Cardiac muscle cell (in vitro differentiated cells and primary cell): ENCODE results near the gene ZNF814. TPM values are rescaled to one million over a fixed set of nuclear protein-coding genes. Genes with fewer than 3 reads are reported as not detected.
A peak's percentile ranks its signal among the peaks of the same experiment; 100 is the strongest.
"Not testable (repeated sequence)": the region's sequence is repeated elsewhere in the genome, so short reads cannot be mapped to it uniquely, and the experiment has no call there.

Experiments
- DNase-seq, 2 donors: peaks; one replicate each; pipeline versions ENCODE4 v3.0.0 to v3.0.0-alpha.2; 2010 to 2017; ENCODE audit warnings: low read depth in 1 of 2, low spot score in 1 of 2
- H3K27ac ChIP-seq: fragments of 200-600 bp; sonication (generic); 2 replicates; pipeline ENCODE4 v1.5.1; 2016
- H3K27me3 ChIP-seq: fragments of 200-600 bp; sonication (generic); 2 replicates; pipeline ENCODE4 v1.6.0; 2016; ENCODE audit warnings: control low read depth
- H3K36me3 ChIP-seq: fragments of 200-600 bp; sonication (generic); 2 replicates; pipeline ENCODE4 v1.5.1; 2016; ENCODE audit warnings: control low read depth
- H3K4me1 ChIP-seq: fragments of 200-600 bp; sonication (generic); 2 replicates; pipeline ENCODE4 v1.8.1; 2017; ENCODE audit warnings: low read depth, mild to moderate bottlenecking, mixed run types
- H3K4me3 ChIP-seq: fragments of 200-600 bp; sonication (generic); 2 replicates; pipeline ENCODE4 v1.5.1; 2016; ENCODE audit warnings: mild to moderate bottlenecking
- H3K9me3 ChIP-seq: fragments of 200-600 bp; sonication (generic); 2 replicates; pipeline ENCODE4 v1.5.1; 2017; ENCODE audit warnings: low read depth, mild to moderate bottlenecking, control low read depth
- CTCF ChIP-seq: IDR thresholded peaks from 2 replicates; pipeline ENCODE4 v1.5.1; 2012; ENCODE audit warnings: low read depth, mild to moderate bottlenecking, low read length
- polyA plus RNA-seq: library from polyadenylated mRNA; unstranded; fragments of >200 nt; fragmentation: Nextera tagmentation; extraction: Ambion mirVana; gene quantifications from 2 replicates; pipeline ENCODE4 v1.2.1, GENCODE V29; 2016
- total RNA-seq: library from RNA; depleted of rRNA; stranded (reverse); fragments of >200 nt; gene quantifications from 2 replicates; pipeline ENCODE4 v1.2.3, GENCODE V29; 2016

The ZNF814 gene
- total and polyA plus RNA-seq, 2 experiments from 2014 or later = 14.8 to 45.7 TPM

- Histone ChIP-seq H3K36me3 (peaks cover 19% of the 10 kb centered on the region), H3K4me1 (no peaks in the 10 kb centered on the region), H3K27ac (no peak overlapping the region), H3K9me3 (no peaks in the 10 kb centered on the region), H3K4me3 (no peak overlapping the region), H3K27me3 (no peaks in the 10 kb centered on the region)
- no peak for DNase-seq
- TF ChIP-seq CTCF = no peak
Observed at GRCh38 chr19:57870225-57870624, 18.6 kb downstream of the ZNF814 start.

GRCh38 chr19:57869655-57870054 lies 19.2 kb downstream of the ZNF814 start:
- H3K9me3 ChIP-seq, DNase-seq, H3K27ac ChIP-seq, H3K4me3 ChIP-seq, H3K27me3 ChIP-seq, H3K4me1 ChIP-seq: not testable (repeated sequence)
- peaks cover 21% of the 10 kb centered on the region for H3K36me3 ChIP-seq

- no peak for DNase-seq
- no peak overlapping the region for H3K4me3 ChIP-seq
- H3K36me3 ChIP-seq = peaks cover 22% of the 10 kb centered on the region
- no peaks in the 10 kb centered on the region for H3K9me3 ChIP-seq
- TF ChIP-seq CTCF = no peak
- H3K27me3 ChIP-seq = no peaks in the 10 kb centered on the region
- H3K27ac ChIP-seq = peak overlapping the region; percentile 48
- H3K4me1 ChIP-seq = no peaks in the 10 kb centered on the region
Observed at GRCh38 chr19:57867868-57868492, 20.9 kb downstream of the ZNF814 start.

GRCh38 chr19:57862351-57862750 lies 26.5 kb downstream of the ZNF814 start:
- DNase-seq, H3K4me1 ChIP-seq, H3K4me3 ChIP-seq, H3K9me3 ChIP-seq, H3K27me3 ChIP-seq: not testable (repeated sequence)
- Histone ChIP-seq H3K36me3 (peaks cover 42% of the 10 kb centered on the region), H3K27ac (peak overlapping the region; percentile 8)

- H3K27ac ChIP-seq, DNase-seq, H3K4me3 ChIP-seq, H3K9me3 ChIP-seq, H3K4me1 ChIP-seq, H3K27me3 ChIP-seq: not testable (repeated sequence)
- peaks cover 12% of the 10 kb centered on the region for H3K36me3 ChIP-seq
Observed at GRCh38 chr19:57854117-57854516, 34.7 kb downstream of the ZNF814 start.

GRCh38 chr19:57851812-57852603 lies 36.8 kb downstream of the ZNF814 start:
- not testable (repeated sequence) for H3K9me3 ChIP-seq, H3K27ac ChIP-seq, H3K27me3 ChIP-seq, H3K36me3 ChIP-seq, H3K4me3 ChIP-seq, H3K4me1 ChIP-seq, DNase-seq

- H3K4me3 ChIP-seq = peak overlapping the region; percentile 41
- no peaks in the 10 kb centered on the region for H3K36me3 ChIP-seq
- no peaks in the 10 kb centered on the region for H3K27me3 ChIP-seq
- no peaks in the 10 kb centered on the region for H3K4me1 ChIP-seq
- TF ChIP-seq CTCF = no peak
- DNase-seq = peak in 1 of 2 donors; percentile 42
- peak overlapping the region; percentile 64 for H3K27ac ChIP-seq
- no peaks in the 10 kb centered on the region for H3K9me3 ChIP-seq
Observed at GRCh38 chr19:57850553-57851017, 38.3 kb downstream of the ZNF814 start.

- not testable (repeated sequence) for H3K27me3 ChIP-seq, H3K9me3 ChIP-seq, H3K36me3 ChIP-seq, H3K4me1 ChIP-seq
- Histone ChIP-seq H3K4me3 (peak within 1 kb of the TSS; percentile 41), H3K27ac (peak within 1 kb of the TSS; percentile 64)
- peak; percentile 87 to 90 for DNase-seq
Observed at GRCh38 chr19:57849666-57850473, 39.0 kb downstream of the ZNF814 start, which contains the start of gene ZNF587. TSS of gene ZNF587 (plus strand) at chr19:57849859. CDS start at chr19:57850039, 180 bp downstream.

GRCh38 chr19:57849162-57849665 lies 39.6 kb downstream of the ZNF814 start:
- not testable (repeated sequence) for H3K36me3 ChIP-seq, H3K4me3 ChIP-seq, H3K4me1 ChIP-seq, H3K9me3 ChIP-seq, DNase-seq, H3K27me3 ChIP-seq
- H3K27ac ChIP-seq = peak overlapping the region; percentile 16

- not testable (repeated sequence) for H3K27ac ChIP-seq, H3K27me3 ChIP-seq, DNase-seq, H3K36me3 ChIP-seq, H3K4me1 ChIP-seq, H3K9me3 ChIP-seq, H3K4me3 ChIP-seq
Observed at GRCh38 chr19:57847164-57847563, 41.7 kb downstream of the ZNF814 start.
